AG20443 (cell line): ENCODE data around the gene VAV3.
"Not testable (repeated sequence)": the region's sequence is repeated elsewhere in the genome, so short reads cannot be mapped to it uniquely, and the experiment has no call there.

Experiments
- DNase-seq: peaks from one replicate; pipeline ENCODE4 v3.0.0; 2012; ENCODE audit warnings: low spot score, mixed read lengths

The VAV3 gene

GRCh38 chr1:107965110-107965991, at the start of gene VAV3:
Gene VAV3, minus strand, starts transcription at chr1:107965180. Its CDS starts 311 bp downstream, at chr1:107964869.
- peak; percentile 89 for DNase-seq

- no peak for DNase-seq
Measured at GRCh38 chr1:108012553-108012952, 47.6 kb upstream of the VAV3 start.

GRCh38 chr1:108011295-108011694, 46.3 kb upstream of the VAV3 start:
- DNase-seq = no peak

- DNase-seq = no peak
Measured at GRCh38 chr1:108010581-108010980, 45.6 kb upstream of the VAV3 start.

GRCh38 chr1:108009603-108010195, 44.7 kb upstream of the VAV3 start:
- DNase-seq = peak; percentile 48

GRCh38 chr1:108007531-108007930, 42.6 kb upstream of the VAV3 start:
- DNase-seq = no peak

- no peak for DNase-seq
Measured at GRCh38 chr1:108007070-108007469, 42.1 kb upstream of the VAV3 start.

- not testable (repeated sequence) for DNase-seq
Measured at GRCh38 chr1:108004919-108005318, 39.9 kb upstream of the VAV3 start.

- no peak for DNase-seq
Measured at GRCh38 chr1:108000620-108001111, 35.7 kb upstream of the VAV3 start.

GRCh38 chr1:108000184-108000583, 35.2 kb upstream of the VAV3 start:
- no peak for DNase-seq

GRCh38 chr1:107997866-107998265, 32.9 kb upstream of the VAV3 start:
- DNase-seq = no peak

- no peak for DNase-seq
Measured at GRCh38 chr1:107993920-107994319, 28.9 kb upstream of the VAV3 start.

GRCh38 chr1:107992347-107992746, 27.4 kb upstream of the VAV3 start:
- DNase-seq = no peak

- peak; percentile 64 for DNase-seq
Measured at GRCh38 chr1:107991371-107992066, 26.5 kb upstream of the VAV3 start.

GRCh38 chr1:107990606-107991005, 25.6 kb upstream of the VAV3 start:
- no peak for DNase-seq

GRCh38 chr1:107981277-107981676, 16.3 kb upstream of the VAV3 start:
- DNase-seq = no peak

GRCh38 chr1:107979926-107980325, 14.9 kb upstream of the VAV3 start:
- DNase-seq = no peak

- no peak for DNase-seq
Measured at GRCh38 chr1:107979088-107979487, 14.1 kb upstream of the VAV3 start.

- no peak for DNase-seq
Measured at GRCh38 chr1:107976836-107977235, 11.9 kb upstream of the VAV3 start.

GRCh38 chr1:107976431-107976830, 11.5 kb upstream of the VAV3 start:
- no peak for DNase-seq

GRCh38 chr1:107975851-107976250, 10.9 kb upstream of the VAV3 start:
- DNase-seq = no peak

GRCh38 chr1:107974090-107974489, 9.1 kb upstream of the VAV3 start:
- no peak for DNase-seq
